ENCODE measurements around the gene GNS. TPM values are rescaled to one million over a fixed set of nuclear protein-coding genes. Genes with fewer than 3 reads are reported as not detected.
A peak's percentile ranks its signal among the peaks of the same experiment; 100 is the strongest.

The GNS gene
- total RNA-seq, 1 experiment from 2014 or later = 54.7 TPM

- TF ChIP-seq CTCF (IDR thresholded peaks at IDR 0.05; ENCODE audit: unreplicated experiment) = no peak
- H3K27ac Mint-ChIP-seq (ENCODE audit: low read depth, unreplicated experiment) = no peak overlapping the region
- intact Hi-C loops (cut with micrococcal nuclease) = no loop called here
- peaks cover 7% of the 10 kb centered on the region for H3K4me1 Mint-ChIP-seq (ENCODE audit: insufficient read depth, unreplicated experiment)
- no peaks in the 10 kb centered on the region for H3K27me3 Mint-ChIP-seq (ENCODE audit: insufficient read depth, unreplicated experiment)
- no peaks in the 10 kb centered on the region for H3K9me3 Mint-ChIP-seq (ENCODE audit: unreplicated experiment)
- H3K4me3 Mint-ChIP-seq (ENCODE audit: unreplicated experiment) = no peak overlapping the region
- no peak for DNase-seq (ENCODE audit: unreplicated experiment)
- no TSS peak for BruUV-seq (replicated peaks)
- ChIA-PET POLR2A (no interaction called here), CTCF (interaction anchor here (0.9 to 3.3 kb wide), 3 partner anchors 9 to 16 kb away, joined by 3 to 23 read pairs (median 6); no protein-coding TSS in a partner anchor)
- no peaks in the 10 kb centered on the region for H3K36me3 Mint-ChIP-seq (ENCODE audit: insufficient read depth, unreplicated experiment)
These were observed 26.6 kb upstream of the GNS start for GRCh38 chr12:64785838-64786237.

GRCh38 chr12:64782191-64782876 lies 23.1 kb upstream of the GNS start:
- BruUV-seq (replicated peaks) = no TSS peak
- peak overlapping the region; percentile 80 for H3K4me3 Mint-ChIP-seq (ENCODE audit: unreplicated experiment)
- H3K27me3 Mint-ChIP-seq (ENCODE audit: insufficient read depth, unreplicated experiment) = peaks cover 1% of the 10 kb centered on the region
- no peak overlapping the region for H3K27ac Mint-ChIP-seq (ENCODE audit: low read depth, unreplicated experiment)
- ChIA-PET POLR2A (interaction anchor here (0.6 to 1.3 kb wide), 7 partner anchors 13 to 391 kb away, joined by 3 to 6 read pairs (median 3); partner anchors contain the start of gene LEMD3), CTCF (interaction anchor here (0.6 to 3.8 kb wide), 11 partner anchors 11 to 770 kb away, joined by 3 to 27 read pairs (median 4); no protein-coding TSS in a partner anchor)
- TF ChIP-seq CTCF (IDR thresholded peaks at IDR 0.05; ENCODE audit: unreplicated experiment) = no peak
- intact Hi-C loops (cut with micrococcal nuclease) = no loop called here
- peaks cover 7% of the 10 kb centered on the region for H3K4me1 Mint-ChIP-seq (ENCODE audit: insufficient read depth, unreplicated experiment)
- H3K36me3 Mint-ChIP-seq (ENCODE audit: insufficient read depth, unreplicated experiment) = no peaks in the 10 kb centered on the region
- no peaks in the 10 kb centered on the region for H3K9me3 Mint-ChIP-seq (ENCODE audit: unreplicated experiment)
- no peak for DNase-seq (ENCODE audit: unreplicated experiment)

- no peaks in the 10 kb centered on the region for H3K9me3 Mint-ChIP-seq (ENCODE audit: unreplicated experiment)
- CTCF ChIA-PET = interaction anchor here (0.6 to 3.8 kb wide), 15 partner anchors 10 to 769 kb away, joined by 3 to 27 read pairs (median 4); no protein-coding TSS in a partner anchor
- no peaks in the 10 kb centered on the region for H3K36me3 Mint-ChIP-seq (ENCODE audit: insufficient read depth, unreplicated experiment)
- POLR2A ChIA-PET = interaction anchor here (0.6 to 1.8 kb wide), 9 partner anchors 12 to 716 kb away, joined by 3 to 9 read pairs (median 4); no protein-coding TSS in a partner anchor
- peak overlapping the region; percentile 80 for H3K4me3 Mint-ChIP-seq (ENCODE audit: unreplicated experiment)
- TSS peak; percentile 37 for BruUV-seq (replicated peaks)
- intact Hi-C loops (cut with micrococcal nuclease) = no loop called here
- no peak for TF ChIP-seq CTCF (IDR thresholded peaks at IDR 0.05; ENCODE audit: unreplicated experiment)
- peak overlapping the region; percentile 83 for H3K27ac Mint-ChIP-seq (ENCODE audit: low read depth, unreplicated experiment)
- peak; percentile 51 for DNase-seq (ENCODE audit: unreplicated experiment)
- peaks cover 9% of the 10 kb centered on the region for H3K27me3 Mint-ChIP-seq (ENCODE audit: insufficient read depth, unreplicated experiment)
- peaks cover 7% of the 10 kb centered on the region for H3K4me1 Mint-ChIP-seq (ENCODE audit: insufficient read depth, unreplicated experiment)
These were observed 22.3 kb upstream of the GNS start for GRCh38 chr12:64781280-64782190.

All from MCF 10A (cell line).